Activated CD8-positive, alpha-beta memory T cell treated with anti-CD3 and anti-CD28 coated beads, Interleukin-2, amount 50 U/mL, for 24 hours (primary cell): ENCODE data around the gene MYL10.

ENCODE experiments used
- DNase-seq: peaks from one replicate; pipeline ENCODE4 v3.0.0-alpha.2; 2020; ENCODE audit errors: extremely low read depth

MYL10 gene

DNA sequence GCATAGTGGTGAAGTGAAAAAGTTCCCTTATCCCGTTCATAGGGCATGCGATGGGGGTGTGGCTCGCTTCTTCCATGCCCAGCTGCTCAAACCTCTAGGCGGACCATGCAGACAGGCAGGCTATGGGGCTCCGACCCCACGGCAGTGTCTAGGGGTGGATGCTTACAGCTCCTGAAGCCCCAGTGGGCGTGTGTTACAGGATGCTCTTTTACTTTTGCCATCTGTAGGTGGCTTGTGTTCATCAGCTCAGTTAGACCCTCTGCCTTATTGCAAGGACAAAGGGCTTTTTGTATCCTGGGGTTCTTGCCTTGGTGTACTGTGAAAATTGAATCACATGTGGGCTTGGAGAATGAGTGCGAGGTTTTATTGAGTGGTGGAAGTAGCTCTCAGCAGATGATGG lies at the start of gene MYL10:
Gene MYL10, minus strand, starts transcription at position 126 of the 400 bp plus-strand sequence. CDS start 178 bp downstream, outside the sequence.
- DNase-seq: no peak

DNA sequence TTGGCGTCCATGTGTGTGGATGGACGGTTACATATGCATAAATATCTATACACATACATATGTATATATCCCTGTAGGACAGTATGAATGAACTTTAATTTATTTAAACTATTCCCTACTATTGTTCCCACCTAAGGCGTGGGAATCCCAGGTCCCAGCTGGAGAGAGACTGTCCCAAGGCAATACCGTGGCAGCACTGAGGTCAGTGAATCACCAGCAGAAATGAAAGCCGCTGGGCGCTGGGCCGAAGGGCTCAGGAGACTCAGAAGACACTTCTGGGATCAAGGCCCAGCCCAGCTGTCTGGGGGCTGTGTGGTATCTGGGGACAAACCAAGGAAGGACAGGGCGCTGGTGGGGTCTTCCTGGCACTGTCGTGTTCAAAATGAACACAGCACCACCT lies 49.6 kb upstream of the MYL10 start:
- DNase-seq: no peak

DNA sequence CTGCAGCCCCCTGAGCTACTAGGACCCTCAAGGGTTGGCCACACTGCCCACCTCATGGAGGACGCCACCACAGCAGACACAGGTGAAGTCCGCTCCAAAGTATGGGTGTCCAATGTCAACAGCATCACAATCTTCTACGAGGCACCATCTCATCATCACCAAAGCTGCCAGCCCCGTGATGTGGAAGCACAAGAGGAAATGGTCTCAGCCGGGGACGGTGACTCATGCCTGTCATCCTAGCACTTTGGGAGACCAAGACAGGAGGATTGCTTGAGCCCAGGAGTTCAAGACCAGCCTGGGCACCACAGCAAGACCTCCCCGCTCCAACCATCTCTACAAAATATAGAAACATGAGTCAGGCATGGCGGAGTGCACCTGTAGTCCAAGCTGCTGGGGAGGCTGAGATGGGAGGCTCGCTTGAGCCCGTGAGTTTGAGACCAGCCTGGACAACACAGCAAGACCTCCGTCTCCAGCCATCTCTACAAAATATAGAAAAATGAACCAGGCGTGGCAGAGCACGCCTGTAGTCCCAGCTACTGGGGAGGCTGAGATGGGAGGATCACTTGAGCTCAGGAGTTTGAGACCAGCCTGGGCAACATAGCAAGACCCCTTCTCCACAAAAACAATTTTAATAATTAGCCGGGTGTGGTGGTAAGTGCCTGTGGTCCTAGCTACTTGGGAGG lies 48.8 kb upstream of the MYL10 start:
- DNase-seq: no peak

DNA sequence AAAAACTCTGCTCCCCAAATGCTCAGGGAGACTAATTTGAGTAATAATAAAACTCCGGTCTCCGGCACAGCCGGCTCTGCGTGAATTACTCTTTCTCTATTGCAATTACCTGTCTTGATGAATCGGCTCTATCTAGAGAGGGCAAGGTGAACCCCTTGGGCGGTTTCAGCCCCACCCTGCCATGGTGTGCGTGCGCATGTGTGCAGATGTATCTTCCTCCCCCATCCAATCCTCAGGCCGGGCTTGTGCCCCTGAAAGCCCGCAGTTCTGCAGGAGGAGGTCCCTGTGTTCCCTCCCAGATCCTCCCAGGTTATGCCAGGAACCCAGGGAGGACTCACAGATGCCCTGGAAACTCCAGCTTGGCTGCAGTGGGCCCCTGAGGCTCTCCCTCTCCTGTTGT lies 48.3 kb upstream of the MYL10 start:
- no peak for DNase-seq

DNA sequence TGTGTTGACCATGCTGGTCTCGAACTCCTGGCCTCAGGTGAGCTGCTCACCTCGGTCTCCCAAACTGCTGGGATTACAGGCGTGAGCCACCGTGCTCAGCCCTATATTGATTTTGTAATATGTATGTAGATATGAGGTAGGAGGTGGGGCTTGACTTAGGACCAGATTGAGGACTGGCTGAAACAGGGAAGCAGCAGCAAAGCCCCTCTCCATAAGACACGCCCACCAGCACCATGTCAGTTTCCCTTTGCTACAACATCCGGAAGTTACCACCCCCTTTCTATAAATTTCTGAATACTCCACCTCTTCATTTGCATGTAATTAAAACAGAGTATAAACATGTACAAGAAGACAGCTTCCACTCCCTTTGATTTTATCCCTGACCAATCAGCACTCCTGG lies 47.9 kb upstream of the MYL10 start:
- no peak for DNase-seq

DNA sequence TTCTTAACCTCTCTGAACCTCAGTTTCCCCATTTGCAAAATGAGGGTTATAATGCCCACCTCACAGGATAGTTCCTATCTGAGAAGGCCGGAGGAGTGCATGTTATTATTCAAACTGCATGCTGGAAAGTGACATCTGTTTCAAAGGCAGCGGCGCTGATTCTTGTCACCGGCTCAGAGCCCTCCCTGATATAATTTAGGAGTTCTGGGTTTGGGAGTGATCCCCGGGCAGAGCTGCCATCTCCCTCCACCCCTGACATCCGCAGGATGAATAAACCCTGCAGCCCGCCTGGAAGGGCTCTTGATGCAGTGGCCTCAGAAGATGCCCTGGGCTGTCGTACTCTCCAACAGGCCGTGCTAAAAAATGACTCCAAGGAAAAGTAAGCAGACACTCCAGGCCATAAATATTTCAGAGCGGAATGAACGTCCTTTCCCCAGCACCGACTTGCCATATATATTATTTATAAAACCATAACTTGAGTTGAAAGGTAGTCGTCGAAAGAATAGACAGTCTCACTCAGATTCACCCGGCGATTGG lies 47.0 kb upstream of the MYL10 start:
- DNase-seq: no peak

DNA sequence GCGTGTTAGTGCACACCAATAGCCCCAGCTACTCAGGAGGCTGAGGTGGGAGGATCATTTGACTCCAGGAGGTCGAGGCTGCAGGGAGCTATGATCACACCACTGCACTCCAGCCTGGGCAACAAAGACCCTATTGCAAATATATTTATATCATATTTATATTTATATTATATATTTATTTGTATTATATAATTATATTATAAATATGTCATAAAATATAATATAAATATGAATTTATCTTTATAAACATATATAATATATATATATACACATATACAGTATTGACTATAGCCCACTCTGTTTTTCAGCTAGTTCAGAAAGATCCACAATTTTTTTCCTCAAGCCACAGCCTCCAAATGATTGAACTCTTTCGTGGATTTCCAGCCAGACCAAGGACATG lies 45.3 kb upstream of the MYL10 start:
- no peak for DNase-seq

DNA sequence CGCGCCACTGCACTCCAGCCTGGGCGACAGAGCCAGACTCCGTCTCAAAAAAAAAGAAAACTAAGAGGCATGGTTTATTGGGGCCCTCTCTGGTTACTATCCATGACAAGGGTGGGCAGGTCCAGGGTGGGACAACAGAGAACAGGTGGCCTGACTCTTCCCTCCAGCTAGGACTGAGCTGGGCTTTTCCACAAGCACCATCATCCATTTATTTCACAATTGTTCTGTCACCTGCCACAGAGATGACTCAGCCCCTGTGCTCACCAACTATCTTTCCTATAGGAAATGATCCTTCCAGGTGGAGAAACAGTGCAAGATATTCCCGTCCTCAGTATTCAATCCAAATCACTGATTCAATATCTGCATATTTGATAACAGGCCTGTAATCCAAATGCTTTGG lies 44.9 kb upstream of the MYL10 start:
- DNase-seq: no peak

DNA sequence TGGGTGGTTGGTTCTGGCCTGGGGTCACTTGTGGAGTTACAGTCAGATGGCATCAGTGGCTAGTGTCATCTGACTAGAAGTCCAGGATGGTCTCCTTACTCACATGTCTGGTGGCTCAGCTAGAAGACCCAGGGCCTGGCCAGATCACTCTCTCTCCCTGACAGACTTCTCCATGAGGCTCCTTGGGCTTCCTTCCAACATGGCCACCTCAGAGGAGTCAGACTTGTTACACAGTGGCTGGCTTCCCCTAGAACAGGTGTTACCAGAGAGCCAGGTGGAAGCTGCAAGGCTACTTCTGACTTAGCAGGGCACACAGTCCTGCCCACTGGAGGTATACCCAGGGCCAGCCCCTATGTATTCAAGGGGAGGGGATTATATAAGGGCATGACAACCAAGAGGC lies 44.2 kb upstream of the MYL10 start:
- no peak for DNase-seq

DNA sequence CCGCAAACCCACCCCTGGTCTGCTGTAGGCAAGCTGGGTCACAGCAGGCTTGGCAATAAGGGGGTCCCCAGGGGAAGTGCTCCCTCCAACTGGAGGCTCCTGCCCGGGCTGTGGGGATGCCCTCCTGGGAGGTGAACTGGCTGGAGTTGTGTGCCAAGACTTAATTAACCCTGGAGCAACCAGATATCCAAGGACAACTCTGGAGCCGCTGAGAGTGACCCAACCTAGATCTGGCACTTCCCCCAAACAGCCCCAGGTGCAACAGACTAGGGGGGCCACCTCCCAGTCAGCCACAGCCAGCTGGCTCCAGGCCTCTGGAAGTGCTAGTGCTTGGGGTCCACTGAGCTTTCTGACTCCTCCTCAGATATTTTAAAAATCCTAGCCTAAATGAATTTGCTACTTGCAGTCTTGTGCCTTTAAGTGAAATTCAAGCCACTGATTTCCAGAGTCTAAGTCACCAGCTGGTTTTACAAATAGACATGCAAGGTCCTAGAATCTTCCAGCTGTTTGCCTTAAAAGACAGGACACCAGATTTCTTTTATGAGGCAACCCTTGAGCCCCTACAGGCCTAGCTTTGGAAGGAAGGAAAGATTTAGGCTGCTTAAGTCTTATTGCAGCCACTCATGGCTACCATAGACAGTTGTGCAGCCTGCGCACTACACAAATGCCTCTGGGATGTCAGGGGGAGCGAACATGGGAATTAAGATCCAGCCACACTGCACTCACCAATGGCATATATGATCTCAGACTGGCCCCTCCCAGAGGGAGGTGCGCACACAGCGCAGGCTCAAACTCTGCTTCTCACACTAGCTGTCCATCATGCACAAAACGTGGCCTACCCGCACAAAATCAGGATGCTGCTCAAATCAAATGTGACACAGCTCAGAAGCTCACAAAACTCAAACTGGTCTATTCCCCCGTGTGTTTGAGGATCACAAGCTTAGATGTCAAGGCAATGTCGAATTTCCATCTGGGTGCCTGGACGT lies 42.6 kb upstream of the MYL10 start:
- no peak for DNase-seq

DNA sequence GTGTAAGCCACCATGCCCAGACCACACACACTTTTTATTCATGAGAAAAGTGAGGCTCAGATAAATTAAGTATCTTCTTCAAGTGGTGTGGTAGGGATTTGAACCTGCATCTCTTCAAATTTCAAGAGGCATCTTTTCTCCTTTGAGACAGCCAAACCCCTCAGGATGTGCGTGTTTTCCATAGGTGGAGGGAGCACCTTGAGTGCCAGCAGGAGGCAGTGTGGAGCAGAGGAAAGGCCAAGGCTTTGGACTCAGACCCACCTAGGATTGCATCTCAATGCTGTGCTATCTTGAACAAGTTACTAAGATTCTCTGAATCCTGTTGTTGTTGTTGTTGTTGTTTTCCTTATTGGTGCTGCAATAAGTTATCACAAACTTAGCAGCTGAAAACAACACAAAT lies 40.2 kb upstream of the MYL10 start:
- no peak for DNase-seq

DNA sequence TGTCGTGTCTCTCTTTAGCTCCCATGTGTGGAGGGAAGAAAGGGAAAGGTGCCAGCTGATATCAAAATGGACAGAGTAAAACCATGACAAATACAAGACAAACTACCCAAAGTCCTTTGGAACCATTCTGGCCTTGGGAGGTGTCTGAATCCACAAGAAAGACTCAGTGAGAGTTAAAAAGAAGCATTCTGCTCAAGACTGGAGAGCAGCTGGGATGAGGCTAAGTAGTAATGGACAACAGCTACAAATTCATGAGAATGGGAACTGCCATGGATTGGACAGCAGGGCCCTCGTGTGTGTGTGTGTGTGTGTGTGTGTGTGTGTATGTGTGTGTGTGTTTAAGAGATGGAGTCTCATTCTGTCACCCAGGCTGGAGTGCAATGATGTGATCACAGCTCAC lies 39.6 kb upstream of the MYL10 start:
- no peak for DNase-seq

DNA sequence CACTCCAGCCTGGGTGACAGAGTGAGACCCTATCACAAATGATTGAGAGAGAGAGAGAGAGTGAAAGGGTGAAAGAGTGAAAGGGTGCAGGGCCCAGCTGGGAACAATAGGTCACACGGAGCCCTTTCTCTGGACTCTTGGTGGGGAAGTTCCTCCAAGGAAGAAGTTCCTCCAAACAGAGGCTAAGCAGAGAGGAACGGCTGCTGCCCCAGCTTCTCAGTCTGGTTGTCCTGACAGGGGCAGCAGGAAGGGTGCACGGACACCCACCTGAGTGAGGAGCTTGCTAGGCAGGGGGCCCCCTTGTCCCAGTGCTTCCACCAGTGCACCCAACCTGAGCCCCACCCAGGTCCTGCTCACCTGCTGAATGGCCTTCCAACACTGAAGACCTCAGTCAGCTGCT lies 38.8 kb upstream of the MYL10 start:
- DNase-seq: no peak

DNA sequence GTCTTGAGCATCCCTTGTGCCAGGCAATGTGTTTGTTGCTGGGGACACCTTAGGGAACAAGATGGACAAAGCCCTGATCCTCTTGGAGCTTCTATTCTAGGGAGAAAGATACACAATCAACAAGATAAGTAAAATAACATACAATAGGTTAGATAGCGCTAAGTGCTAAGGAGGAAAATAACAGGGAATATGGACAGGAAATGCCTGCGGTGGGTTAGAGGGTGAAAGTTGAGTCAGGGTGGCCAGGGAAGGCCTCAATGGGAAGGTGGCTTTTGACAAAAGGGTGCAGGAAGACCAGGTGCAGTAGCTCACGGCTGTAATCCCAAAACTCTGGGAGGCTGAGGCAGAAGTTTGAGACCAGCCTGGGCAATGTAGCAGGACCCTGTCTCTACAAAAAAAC lies 38.3 kb upstream of the MYL10 start:
- no peak for DNase-seq

DNA sequence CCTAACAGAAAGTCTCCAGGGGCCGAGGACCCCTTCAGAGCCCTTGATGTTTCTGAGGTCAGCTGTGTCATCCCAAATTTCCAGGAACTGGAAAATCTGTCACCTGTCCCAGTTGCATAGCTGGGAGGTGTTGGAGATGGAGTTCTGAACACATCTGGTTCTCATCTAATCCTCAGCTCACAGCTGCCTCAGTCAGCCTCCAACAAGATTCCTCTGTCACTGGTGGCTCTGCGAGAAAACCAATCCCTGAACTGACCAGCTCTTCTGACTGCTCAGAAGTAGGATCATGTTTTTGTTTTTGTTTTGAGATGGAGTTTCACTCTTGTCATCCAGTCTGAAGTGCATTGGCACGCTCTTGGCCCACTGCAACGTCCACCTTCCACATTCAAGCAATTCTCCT lies 37.6 kb upstream of the MYL10 start:
- DNase-seq: no peak

DNA sequence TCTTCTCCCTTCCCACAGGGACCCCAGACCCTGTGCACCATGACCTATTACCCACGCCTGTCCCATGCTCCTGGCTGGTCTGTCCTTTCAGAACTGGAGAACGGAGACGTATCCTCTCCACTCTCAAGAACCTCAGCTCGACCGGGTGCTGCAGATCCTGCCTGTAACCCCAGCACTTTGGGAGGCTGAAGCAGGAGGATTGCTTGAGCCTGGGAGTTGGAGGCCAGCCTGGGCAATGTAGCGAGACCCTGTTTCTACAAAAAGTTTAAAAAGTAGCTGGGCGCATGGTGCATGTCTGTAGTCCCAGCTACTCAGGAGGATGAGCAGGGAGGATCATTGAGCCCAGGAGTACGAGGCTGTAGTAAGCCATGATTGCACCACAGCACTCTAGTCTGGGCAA lies 37.2 kb upstream of the MYL10 start:
- DNase-seq: no peak

DNA sequence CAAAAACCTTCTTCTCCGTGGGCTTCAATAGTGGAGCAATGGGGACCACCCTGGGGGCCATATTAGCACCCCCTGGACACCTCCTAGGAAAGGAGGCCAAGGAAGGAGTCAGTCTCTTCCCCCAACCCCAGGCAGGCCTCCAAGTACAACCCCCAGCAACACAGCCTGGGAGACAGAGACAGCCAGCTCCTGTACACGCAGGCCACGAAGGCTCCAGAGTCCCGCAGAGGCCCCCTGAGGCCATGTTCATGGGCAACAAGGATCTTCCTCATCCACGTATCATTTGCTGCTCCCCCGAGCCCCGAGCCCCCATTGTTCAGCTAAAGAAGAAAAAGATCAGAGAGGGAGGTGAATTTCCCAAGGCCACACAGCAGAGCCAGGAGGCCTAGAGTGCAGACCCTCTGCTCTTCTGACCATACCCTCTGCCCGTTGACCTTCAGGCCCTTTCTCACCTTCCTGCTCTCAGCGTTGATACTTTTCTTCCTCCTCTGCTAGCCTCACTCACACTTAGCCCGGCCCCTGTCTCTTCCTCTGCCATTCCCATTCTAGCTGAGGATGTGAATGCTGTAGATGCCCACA lies 35.9 kb upstream of the MYL10 start:
- no peak for DNase-seq

DNA sequence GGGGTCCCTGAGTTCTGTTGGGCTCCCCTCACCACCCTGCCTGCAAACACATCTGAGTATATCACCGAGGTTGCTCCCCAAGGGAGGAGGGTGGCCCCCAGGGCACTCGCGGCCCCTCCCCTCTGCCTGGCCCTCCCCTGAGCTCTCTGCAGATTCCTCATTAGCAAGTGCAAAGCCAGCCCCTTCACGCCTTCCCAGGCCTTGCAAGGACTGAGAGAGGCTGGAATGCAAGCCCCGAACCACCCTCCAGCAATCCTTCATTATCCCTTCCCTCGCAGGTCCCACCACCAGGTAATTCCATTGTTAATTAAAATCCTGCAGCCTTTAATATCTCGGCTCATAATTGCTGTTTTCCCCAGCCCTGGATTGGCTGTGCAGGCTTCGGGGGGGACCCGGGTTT lies 35.3 kb upstream of the MYL10 start:
- no peak for DNase-seq

DNA sequence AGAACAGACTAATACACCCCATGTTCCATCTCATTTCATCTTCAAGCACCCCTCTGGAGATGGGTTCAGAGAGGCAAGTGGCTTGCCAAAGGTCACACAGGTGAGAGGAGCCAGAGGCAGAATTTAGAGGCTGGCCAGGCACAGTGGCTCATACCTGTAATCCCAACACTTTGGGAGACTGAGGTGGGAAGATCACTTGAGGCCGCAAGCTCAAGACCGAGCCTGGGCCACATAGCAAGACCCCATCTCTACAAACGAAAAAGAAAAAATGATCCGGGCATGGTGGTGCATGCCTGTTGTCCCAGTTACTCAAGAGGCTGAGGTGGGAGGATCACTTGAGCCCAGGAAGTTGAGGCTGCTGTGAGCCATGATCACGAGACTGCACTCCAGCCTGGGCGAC lies 34.7 kb upstream of the MYL10 start:
- DNase-seq: no peak

DNA sequence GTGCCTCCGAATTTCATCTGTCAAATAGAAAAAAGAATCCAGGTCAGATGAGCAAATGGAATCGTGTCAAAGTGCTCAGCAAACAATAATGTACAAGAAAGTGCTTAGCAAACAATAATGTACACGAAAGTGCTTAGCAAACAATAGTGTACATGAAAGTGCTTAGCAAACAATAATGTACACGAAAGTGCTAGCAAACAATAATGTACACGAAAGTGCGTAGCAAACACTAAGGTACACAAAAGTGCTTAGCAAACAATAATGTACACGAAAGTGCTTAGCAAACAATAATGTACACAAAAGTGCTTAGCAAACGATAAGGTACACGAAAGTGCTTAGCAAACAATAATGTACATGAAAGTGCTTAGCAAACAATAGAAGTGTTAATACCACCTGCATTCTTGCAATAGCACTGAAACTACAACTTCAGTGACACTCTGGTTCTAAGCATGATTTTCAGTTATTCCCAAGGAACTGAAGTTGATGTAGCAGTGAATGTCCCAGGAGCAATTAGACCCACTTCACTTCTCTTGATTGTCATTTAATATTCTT lies 33.4 kb upstream of the MYL10 start:
- DNase-seq: no peak

DNA sequence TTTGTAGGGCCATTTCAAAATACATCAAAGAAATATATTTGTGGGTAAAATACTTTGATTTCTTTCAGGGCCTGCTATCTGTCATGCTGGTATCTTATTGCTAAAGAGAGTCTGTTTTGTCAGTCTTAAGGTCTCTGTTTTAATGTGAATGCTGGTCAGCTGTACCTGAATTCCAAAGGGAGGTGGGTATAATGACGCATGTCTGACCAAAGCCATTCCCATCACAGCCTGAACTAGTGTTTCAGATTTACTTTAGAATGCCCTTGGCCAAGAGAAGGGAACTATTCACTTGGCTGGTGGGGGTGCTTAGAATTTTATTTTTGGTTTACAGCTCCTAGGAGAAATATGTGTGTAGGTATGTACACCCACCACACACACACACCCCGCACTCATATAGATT lies 30.6 kb upstream of the MYL10 start:
- no peak for DNase-seq

DNA sequence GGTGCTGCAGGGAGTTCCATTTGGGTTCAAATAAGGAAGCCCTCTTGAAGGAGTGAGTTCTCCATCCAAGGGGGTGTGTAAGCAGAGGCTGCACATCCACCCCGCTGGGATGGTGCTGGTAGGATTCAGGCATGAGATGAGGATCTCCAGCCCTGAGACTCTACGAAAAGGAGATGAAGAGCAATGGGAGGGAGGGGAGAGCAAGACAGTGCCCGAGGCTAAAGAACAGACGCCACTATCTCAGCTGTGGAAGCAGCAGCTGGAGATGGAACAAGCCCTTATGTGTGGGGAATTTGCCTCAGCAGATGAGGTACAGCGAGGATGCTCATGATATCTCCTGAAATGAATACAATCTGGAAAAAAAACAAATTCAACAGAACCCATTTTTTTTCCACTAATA lies 28.1 kb upstream of the MYL10 start:
- no peak for DNase-seq
